HFF-Myc (cell line): ENCODE measurements around the gene DLGAP1.

Source experiments
- DNase-seq: peaks from one replicate; pipeline ENCODE4 v3.0.0-alpha.2; 2011; ENCODE audit warnings: low read depth; ENCODE audit errors: extremely low read depth
- H3K4me3 ChIP-seq: replicated peaks from 2 replicates; pipeline ENCODE4 v1.5.1; 2011; ENCODE audit warnings: low read depth, mild to moderate bottlenecking, control low read depth, low read length
- CTCF ChIP-seq: IDR thresholded peaks from 2 replicates; pipeline ENCODE4 v1.5.1; 2012; ENCODE audit warnings: mild to moderate bottlenecking, low read depth, low read length, control low read depth; ENCODE audit errors: missing control alignments

Gene DLGAP1

GRCh38 chr18:3910512-3910911 is 544.6 kb downstream of the DLGAP1 start:
- H3K4me3 ChIP-seq: no peak overlapping the region
- no peak for DNase-seq
- no peak for TF ChIP-seq CTCF

GRCh38 chr18:3907955-3908354 is 547.2 kb downstream of the DLGAP1 start:
- no peak for TF ChIP-seq CTCF

GRCh38 chr18:3906116-3906750 is 548.9 kb downstream of the DLGAP1 start:
- DNase-seq: no peak
- H3K4me3 ChIP-seq: no peak overlapping the region

More at GRCh38 chr18:3907955-3908354, 547.2 kb downstream of the DLGAP1 start:
- no peak overlapping the region for H3K4me3 ChIP-seq
- DNase-seq: no peak

GRCh38 chr18:3903337-3903736 is 551.8 kb downstream of the DLGAP1 start:
- DNase-seq: peak; percentile 74
- no peak overlapping the region for H3K4me3 ChIP-seq
- no peak for TF ChIP-seq CTCF

More at GRCh38 chr18:3906116-3906750, 548.9 kb downstream of the DLGAP1 start:
- TF ChIP-seq CTCF: no peak

- no peak for TF ChIP-seq CTCF
- no peak overlapping the region for H3K4me3 ChIP-seq
- no peak for DNase-seq
Measured at GRCh38 chr18:3902676-3903075, 552.4 kb downstream of the DLGAP1 start.

- no peak for DNase-seq
- no peak for TF ChIP-seq CTCF
- no peak overlapping the region for H3K4me3 ChIP-seq
Measured at GRCh38 chr18:3901811-3902210, 553.3 kb downstream of the DLGAP1 start.

- TF ChIP-seq CTCF: no peak
- no peak for DNase-seq
- H3K4me3 ChIP-seq: no peak overlapping the region
Measured at GRCh38 chr18:3901042-3901441, 554.1 kb downstream of the DLGAP1 start.
